GM21786 (cell line): Measurements from ENCODE around the gene APOL1.
"Not testable (repeated sequence)": the region's sequence is repeated elsewhere in the genome, so short reads cannot be mapped to it uniquely, and the experiment has no call there.

Experiments used
- ATAC-seq: cut with Tn5 transposase; IDR thresholded peaks from one replicate; pipeline ENCODE4 v1.9.1; 2021; ENCODE audit not compliant: unreplicated experiment

APOL1 gene, protein sequence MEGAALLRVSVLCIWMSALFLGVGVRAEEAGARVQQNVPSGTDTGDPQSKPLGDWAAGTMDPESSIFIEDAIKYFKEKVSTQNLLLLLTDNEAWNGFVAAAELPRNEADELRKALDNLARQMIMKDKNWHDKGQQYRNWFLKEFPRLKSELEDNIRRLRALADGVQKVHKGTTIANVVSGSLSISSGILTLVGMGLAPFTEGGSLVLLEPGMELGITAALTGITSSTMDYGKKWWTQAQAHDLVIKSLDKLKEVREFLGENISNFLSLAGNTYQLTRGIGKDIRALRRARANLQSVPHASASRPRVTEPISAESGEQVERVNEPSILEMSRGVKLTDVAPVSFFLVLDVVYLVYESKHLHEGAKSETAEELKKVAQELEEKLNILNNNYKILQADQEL

DNA sequence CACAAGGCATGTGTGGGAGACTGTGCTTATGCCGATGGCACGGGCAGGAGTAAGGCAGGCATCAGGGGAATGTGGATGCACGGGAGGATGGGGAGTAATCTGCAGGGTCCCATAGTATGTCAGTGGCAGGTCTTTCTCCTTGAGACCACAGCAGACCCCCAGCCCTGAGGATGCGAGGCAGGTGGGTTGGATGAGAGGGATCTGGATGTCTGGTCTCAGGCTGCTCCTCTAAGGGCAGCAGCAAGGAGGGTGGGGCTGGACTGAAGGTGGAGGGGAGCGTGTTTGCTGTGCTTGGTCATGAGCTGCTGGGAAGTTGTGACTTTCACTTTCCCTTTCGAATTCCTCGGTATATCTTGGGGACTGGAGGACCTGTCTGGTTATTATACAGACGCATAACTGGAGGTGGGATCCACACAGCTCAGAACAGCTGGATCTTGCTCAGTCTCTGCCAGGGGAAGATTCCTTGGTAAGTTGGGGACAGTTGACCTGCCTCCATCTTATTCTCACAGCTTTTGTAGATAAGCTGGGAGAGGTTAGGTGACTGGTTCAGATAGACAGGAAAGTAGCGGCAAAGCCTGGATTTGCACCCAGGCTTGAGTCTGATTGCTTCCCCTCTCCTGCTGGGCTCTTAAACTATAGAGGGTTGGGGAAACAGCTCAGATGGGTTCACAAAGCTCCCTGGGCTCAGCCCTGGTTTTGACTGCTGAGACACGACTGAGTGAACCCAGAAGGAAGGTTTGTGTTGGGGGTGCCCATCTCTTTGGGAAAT, at the start of gene APOL1:
Gene APOL1, plus strand, starts transcription at position 380 of the 769 bp plus-strand sequence. CDS start 1,823 bp downstream, outside the sequence.
- peak; percentile 55 for ATAC-seq

DNA sequence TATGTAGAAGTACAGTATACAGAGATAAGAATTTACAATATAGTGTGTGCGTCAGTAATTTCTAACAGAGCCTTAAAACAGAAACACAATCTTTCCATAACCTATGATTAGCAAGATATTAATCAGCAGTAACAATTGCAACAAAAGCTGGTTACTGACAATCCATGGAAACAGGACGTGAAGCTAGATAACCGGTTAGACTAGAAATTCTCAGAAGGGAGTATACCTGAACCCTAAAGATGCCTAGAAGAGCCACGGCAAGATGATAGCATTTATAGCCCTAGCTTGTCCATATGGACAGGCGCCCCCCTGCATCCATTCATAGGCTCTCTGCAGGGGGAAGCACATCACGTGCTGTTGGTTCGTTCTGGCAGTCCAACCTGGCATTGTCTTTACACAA, 49.5 kb upstream of the APOL1 start:
- not testable (repeated sequence) for ATAC-seq

DNA sequence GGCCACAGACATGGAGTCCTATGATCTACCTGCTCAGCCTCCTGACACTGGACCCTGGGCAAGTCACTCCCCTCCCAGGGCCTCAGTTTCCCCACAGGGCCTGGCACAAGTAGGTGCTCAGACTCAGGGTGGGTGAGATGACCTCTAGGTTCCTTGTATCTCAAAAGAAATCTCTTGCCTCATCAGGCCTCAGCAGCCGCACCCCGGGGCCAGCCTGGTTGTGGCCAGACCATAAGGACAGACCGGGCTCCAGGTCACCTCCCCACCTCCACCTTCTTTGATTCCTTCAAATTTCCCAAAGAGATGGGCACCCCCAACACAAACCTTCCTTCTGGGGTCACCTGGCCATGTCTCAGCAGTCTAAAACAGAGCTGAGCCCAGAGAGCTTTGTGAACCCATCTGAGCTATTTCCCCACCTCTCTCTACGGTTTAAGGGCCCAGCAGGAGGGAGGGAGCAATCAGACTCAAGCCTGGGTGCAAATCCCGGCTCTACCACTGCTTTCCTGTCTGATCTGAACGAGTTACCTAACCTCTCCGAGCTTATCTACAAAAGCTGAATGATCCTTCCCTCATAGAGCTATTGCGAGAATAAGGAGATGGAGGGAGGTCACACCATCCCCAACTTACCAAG, 48.8 kb upstream of the APOL1 start:
- ATAC-seq, result no peak

DNA sequence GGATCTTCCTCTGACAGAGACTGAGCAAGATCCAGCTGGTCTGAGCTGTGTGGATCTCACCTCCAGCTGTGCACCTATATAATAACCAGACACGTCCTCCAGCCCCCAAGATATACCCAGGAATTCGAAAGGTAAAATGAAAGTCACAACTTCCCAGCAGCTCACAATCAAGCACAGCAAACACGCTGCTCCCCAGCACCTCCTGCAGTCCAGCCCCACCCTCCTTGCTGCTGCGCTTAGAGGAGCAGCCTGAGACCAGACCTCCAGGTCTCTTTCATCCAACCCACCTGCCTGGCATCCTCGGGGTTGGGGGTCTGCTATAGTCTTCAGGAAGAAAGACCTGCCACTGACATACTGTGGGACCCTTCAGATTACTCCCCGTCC, 48.3 kb upstream of the APOL1 start:
- no peak for ATAC-seq

DNA sequence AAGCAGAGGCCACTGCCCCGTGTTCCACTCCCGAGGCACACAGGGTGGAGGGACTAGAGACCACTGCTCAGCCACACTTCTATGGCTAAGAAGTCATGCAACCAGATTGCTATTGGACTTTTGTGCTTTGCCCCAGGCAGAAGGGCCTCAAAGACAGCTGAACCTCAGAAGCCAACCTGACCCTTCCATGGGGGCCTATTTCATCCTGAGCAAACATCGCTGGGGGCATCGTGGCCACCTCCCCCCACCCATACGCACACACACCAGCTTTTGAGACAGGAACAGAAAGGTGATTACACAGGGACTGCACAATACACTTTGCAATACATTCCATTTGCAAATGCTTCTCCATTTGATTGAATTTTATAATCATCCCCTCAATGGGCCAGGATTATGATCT, 47.4 kb upstream of the APOL1 start:
- not testable (repeated sequence) for ATAC-seq

DNA sequence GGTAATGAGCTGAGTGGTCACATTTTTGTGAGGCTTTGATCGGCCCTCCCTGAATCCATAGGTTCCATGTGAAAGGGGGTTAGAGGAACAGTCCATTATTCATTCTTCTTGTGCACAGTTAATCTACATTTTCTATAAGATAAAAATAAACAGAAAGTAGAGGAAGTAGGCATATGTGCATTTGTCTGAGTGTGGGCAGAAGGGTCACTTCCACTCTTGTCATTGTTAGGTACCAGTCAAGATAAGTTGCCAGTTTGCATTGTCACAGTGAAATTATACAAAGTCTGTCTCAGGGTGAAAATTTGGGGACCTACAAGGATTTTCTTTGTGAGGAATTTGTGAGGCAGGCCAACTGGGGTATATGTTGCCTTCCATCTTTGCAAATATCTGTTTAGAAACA, 46.7 kb upstream of the APOL1 start:
- no peak for ATAC-seq

DNA sequence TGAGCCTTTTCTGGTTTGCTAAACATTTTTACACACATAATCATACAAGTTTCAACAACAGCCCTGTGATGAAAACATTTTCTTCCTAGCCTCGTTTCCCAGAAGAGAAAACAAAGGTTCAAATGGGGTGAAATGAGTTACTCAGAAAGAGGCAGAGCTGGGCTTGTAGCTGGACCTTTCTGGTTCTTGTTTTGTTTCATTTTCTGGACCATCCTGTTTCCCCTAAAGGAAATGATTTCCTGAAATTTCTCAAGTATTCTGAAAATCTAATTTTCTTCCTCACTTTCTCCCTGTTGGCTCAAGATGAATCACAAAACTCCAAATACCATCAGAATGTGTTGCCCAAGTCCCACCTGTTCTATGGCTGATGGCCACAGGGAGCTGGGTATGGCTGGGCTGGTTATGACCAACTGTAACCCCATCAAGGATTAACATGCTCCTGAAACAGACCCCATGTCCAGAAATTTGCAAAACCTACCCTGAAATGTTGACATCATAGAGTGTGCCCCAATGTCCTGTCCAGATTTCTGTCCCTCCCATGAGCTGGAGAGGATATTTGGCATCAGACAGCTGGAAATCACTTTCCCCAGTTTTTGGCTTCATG, 44.7 kb upstream of the APOL1 start:
- no peak for ATAC-seq

DNA sequence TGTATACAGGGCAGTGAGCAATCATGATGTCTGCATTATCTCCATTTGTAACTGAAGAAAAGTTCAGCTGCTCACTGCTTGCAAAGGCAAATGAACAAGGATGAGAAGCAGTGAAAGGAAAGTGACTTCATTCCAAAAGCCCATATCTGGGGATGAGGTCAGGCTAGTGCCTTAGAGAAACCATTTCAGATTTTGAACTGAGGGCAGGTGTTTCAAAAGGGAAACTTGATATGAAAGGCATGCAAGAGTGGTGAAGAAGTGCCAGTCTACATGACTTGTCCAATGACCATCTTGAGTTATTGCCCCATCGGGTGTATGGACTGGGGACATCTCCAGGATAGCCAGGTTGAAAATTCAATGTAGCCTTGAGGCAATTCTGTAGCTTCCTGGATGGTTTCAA, 44.0 kb upstream of the APOL1 start:
- ATAC-seq, result no peak

DNA sequence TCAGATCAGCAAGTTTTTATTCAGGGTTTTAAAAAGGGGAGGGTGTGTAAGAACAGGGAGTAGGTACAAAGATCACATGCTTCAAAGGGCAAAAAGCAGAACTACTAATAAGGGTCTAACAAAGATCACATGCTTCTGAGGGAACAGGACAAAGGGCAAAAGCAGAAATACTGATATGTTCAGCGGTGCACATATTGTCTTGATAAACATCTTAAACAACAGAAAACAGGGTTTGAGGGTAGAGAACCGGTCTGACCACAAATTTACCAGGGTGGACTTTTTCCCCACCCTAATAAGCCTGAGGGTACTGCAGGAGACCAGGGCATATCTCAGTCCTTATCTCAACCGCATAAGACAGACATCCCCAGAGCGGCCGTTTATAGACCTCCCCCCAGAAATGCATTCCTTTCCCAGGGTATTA, 43.4 kb upstream of the APOL1 start:
- not testable (repeated sequence) for ATAC-seq

DNA sequence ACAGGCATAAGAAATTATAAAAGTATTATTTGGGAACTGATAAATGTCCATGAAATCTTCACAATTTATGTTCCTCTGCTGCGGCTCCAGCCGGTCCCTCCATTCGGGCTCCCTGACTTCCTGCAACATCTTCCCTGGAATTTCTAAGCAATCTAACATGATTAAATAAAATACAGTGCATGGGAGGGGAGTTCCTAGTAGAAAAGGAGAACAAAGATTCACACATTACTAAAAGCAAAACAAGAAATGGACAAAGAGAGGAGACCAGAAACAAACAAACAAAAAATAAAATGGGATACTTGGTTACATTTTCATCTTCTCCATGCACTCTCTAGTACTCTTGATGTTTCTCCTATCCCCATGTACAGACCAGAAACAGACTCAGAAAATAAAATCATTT, 42.7 kb upstream of the APOL1 start:
- no peak for ATAC-seq

DNA sequence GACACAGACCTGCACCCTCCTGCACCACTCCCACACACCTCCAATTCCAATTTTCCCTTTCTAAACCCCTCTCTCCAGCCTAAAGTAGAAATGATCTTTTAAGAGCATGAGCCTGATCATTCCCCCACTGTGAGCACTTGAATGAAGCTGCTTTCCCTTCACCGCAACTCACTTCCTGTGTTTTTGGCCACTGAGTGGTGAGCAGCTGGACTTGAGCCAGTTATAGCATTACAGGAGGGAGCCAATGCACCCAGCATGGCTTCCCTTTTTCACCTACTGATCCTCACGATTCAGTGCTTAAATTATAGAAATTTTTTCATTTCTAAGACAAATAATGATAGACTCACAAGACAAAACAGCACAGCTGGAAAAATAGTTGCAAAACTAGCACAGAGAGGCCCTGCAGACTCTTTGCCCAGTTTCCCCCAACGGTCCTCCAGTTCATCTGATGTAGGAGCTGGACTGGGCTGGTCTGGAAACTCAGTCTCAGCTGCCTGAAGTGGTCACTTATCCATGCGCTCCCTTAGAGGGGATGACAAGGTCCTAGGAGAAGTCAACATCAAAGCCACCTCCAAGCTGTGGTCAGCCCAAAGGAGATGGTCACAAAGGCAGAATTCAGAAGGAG, 41.6 kb upstream of the APOL1 start:
- ATAC-seq, result no peak

DNA sequence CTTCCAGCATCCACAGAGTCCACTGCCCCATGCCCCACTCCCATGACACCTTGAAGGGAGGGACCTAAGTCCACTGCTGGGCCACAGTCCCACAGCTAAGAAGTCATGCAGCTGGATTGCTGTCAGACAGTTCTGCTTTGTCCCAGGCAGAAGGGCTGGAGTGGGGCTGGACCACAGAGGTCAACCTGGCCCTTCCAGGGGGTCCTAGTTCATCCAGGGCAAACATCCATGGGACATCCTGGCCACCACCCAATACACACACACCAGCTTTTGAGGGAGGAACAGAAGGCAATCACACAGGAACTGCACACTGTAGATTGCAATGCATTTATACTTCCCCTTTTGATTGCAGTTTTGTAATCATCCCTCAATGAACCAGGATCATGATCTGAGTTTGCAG, 40.0 kb upstream of the APOL1 start:
- no peak for ATAC-seq

DNA sequence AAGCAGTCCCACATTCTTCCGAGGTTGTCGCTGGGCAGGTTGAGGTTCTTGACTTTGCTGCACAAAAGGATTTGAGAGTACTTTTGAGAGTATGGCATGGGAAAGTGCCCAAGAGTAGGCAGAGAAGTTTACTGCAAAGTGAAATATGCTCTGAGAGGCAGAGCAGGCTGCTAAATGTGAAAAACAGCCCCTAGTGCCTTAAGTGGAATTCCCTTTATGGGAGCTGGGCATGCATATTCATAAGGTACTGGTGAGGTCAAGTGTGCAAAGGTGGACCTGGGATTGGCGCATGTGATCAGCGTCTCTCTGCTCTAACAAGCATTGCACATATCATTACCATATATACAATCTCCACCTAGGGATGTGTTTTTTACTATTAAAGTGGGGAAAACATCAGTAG, 39.3 kb upstream of the APOL1 start:
- no peak for ATAC-seq

DNA sequence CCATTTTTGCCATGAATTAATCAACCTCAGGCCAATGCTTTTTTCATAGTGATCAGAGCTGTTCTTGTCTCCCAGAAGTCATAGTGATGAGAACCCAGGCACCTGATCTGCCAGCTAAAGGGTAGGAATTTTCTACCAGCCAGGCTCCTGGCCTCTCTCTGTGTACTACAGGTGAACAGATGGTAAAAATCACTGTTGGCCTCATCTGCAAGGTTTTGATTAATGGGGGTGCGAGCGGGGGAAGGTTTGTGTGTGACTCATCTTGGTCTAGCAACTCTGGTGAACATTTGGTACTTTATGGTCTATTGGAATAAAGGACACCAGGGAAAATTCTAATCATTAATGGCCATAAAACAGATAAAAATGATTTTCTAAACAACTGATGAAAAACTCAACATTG, 37.0 kb upstream of the APOL1 start:
- no peak for ATAC-seq

DNA sequence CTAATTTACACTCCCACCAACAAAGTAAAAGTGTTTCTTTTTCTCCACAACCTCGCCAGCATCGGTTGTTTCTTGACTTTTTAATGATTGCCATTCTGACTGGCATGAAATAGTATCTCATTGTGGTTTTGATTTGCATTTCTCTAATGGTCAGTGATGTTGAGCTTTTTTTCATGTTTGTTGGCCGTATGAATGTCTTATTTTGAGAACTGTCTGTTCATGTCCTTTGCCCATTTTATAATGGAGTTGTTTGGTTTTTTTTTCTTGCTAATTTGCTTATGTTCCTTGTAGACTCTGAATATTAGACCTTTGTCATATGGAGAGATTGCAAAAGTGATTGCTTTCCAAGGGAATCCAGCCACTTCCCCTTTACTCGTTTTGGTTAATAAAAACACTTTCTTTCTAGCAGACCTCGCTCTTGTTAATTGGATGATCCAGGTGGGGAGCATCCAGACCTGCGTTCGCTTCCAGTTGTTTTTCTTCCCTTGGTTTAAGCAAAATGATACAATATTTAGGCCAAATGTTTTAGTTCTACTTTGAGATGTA, 34.2 kb upstream of the APOL1 start:
- ATAC-seq, result no peak

DNA sequence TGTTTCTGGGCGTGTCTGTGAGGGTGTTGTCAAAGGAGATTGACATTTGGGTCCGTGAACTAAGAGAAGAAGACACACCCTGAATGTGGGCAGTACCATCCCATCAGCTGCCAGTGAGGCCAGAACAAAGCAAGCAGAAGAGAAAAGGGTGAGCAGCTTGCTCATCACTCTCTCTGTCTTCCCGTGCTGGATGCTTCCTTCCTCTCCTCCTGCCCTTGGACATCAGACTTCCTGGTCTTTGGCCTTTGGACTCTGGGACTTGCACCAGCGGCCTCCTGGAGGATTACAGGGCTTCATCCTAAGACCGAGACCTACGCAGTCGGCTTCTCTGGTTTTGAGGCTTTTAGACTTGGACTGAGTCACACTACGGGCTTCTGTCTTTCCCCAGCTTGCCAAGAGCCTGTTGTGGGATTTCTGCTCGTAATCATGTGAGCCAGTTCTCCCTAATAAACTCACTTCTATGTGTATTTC, 32.4 kb upstream of the APOL1 start:
- no peak for ATAC-seq

DNA sequence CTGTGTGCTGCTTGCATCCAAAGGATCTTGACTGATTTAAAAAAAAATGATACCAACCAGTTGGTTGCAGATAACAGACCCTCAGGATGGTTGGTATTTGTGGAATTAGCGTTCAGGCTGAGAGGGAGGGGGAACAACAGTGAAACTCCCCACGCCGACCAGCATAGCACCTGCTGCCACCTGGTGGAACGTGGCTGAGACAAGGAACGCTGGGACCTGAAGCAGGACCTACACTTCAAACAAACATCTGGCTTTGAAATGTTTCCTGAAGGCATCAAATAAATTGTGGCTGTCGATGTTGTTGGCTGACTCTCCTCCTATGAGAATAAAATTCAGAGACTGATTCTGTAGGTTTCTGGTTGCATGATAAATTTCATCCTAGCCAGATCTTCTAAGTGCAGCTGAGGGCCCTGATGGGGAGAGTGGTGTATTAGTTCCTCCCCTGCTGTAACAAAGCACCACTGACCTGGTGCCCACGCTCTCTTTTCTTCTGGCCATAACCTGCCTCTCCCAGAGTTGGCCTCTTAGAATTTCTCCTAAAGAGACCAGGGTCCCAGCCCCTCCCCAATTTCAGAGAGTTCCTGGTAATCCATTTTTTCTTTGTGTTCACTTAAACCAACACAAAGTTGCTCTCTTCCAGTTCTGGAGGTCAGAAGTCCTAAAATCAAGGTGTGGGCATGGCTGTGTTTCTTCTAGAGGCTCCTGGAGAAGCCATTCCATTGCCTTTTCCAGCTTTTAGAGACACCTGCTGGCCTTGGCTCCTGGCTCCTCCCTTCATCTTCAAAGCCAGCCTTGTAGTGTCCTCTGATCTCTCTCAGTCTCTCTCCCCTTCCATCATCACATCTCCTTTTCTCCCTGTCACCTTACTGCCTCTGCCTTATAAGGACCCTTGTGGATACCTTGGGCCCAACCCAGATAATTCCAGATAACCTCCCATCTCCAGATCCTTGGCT, 30.9 kb upstream of the APOL1 start:
- ATAC-seq, result no peak

DNA sequence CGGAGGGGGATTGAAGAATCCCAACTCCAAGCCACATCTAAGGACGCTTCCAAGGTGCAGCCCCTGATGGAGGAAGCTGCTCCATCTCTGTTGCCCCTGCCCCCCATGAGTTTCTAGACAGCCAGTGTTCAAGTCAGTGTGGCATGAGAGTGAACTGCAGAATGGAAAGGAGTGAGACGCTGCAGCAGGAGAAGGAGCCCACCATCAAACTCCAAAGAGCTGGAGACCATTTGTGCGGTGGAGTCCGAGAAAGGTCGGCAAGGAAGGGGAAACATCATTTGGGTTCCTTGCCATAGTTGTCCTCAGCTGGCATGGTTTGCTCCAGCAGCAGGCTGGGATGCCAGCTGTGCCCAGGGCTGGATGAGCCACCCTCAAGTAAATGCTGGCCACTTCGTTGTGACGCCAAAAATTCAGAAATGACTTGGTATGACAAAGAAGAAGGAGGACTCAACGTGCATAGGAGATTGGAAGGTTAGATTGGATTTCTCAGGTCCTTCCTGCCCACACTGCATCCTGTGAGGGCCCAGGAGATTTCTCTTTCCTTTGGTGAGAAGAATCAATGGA, 30.0 kb upstream of the APOL1 start:
- no peak for ATAC-seq

DNA sequence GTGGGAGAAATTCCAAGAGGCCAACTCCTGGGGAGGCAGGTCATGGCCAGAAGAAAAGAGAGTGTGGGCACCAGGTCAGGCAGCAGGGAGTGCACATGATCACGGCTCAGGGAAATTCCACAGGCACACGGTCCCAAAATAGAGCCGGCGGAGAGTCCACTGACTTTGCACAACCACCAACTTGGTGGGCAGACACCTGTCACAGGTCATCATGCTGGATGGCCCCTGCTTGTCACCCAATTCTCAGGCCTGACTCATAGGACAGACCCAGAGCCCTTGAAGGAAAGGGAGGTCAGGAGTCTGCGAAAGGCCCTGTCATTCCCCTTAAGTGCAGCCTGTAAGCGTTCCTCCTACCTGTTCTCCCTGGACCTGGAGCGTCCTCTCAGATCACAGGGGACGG, 29.4 kb upstream of the APOL1 start:
- no peak for ATAC-seq
